ENCODE measurements around the gene DNAJB6.

DNAJB6 gene

DNA sequence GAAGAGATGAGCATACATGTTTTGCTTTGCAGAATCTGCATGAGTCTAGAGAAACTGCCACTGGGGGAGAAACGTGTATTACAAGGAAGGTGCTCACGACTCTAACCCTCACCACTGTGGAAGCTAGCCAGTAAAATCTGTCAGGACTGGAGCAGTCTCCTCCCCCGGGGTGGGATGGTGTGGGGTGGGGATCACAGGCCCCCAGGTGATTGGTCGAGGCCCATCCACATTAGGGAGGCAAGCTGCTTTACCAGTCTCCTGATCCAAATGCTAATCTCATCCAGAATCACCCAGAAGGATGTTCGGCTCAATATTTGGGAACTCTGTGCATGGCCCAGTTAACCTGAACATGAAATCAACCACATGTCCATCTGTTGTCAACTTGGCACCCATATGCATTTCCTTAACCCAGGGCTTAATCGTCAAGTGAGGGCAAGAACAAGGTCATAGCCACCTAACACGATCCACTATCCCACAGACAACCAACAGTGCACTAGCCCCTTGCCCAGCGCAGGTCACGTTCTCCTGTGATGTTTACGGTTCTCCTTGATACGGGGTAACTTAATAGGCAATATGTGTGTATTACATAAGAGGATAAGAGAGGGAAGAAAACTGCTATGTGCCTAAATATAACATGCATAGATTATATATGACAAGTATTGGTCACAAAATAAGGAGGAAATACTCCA, 40.8 kb downstream of the DNAJB6 start:
- CTCF ChIA-PET: interaction anchor here (0.6 to 1.2 kb wide), 2 partner anchors 9 to 26 kb away, joined by 3 to 9 read pairs; no protein-coding TSS in a partner anchor
- POLR2A ChIA-PET: no interaction called here
- TF ChIP-seq LEF1 (IDR thresholded peaks at IDR 0.05; ENCODE audit: borderline replicate concordance) (no peak), ELF4 (IDR thresholded peaks at IDR 0.05) (no peak), FOXK2 (IDR thresholded peaks at IDR 0.05) (no peak), ARNT (IDR thresholded peaks at IDR 0.05) (no peak), NFRKB (IDR thresholded peaks at IDR 0.05) (no peak), BHLHE40 (IDR thresholded peaks at IDR 0.05; ENCODE audit: borderline replicate concordance) (no peak), FOXA1 (IDR thresholded peaks at IDR 0.05) (no peak), FOXM1 (IDR thresholded peaks at IDR 0.05; ENCODE audit: borderline replicate concordance) (no peak), SUZ12 (IDR thresholded peaks at IDR 0.05) (no peak), CTBP1 (IDR thresholded peaks at IDR 0.05; ENCODE audit: borderline replicate concordance) (no peak), ZNF384 (IDR thresholded peaks at IDR 0.05) (no peak), HDGF (IDR thresholded peaks at IDR 0.05; ENCODE audit: borderline replicate concordance) (no peak), TARDBP (IDR thresholded peaks at IDR 0.05) (no peak), L3MBTL2 (conservative IDR thresholded peaks at IDR 0.05) (no peak), SP1 (IDR thresholded peaks at IDR 0.05) (no peak)
- TF ChIP-seq, protein P1, sequence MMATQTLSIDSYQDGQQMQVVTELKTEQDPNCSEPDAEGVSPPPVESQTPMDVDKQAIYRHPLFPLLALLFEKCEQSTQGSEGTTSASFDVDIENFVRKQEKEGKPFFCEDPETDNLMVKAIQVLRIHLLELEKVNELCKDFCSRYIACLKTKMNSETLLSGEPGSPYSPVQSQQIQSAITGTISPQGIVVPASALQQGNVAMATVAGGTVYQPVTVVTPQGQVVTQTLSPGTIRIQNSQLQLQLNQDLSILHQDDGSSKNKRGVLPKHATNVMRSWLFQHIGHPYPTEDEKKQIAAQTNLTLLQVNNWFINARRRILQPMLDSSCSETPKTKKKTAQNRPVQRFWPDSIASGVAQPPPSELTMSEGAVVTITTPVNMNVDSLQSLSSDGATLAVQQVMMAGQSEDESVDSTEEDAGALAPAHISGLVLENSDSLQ (IDR thresholded peaks at IDR 0.05): no peak
- DNase-seq (ENCODE audit: extremely low spot score): no peak

DNA sequence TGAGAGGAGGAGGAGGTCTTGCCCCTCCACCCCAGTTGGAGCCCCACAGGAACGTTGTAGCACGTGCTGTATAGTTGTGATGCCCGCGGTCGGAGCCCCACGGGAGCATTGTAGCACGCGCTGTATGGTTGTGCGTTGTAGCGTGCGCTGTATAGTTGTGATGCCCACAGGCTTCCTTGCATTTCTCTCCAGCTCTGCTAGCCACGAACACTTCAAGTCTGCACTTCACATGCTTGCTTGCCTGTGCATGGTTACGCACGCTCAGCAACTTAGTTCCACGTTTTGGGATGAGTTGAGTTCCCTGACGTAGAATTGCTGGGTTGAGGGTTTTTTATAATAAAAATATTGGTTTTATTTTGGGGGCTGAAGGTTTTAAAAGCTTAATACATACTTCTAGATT, 41.6 kb downstream of the DNAJB6 start:
- POLR2A ChIA-PET: no interaction called here
- TF ChIP-seq, protein P1 (IDR thresholded peaks at IDR 0.05): no peak
- TF ChIP-seq L3MBTL2 (conservative IDR thresholded peaks at IDR 0.05): no peak
- TF ChIP-seq ZNF384 (IDR thresholded peaks at IDR 0.05): no peak
- TF ChIP-seq ELF4 (IDR thresholded peaks at IDR 0.05): no peak
- no peak for TF ChIP-seq FOXK2 (IDR thresholded peaks at IDR 0.05)
- no peak for DNase-seq (ENCODE audit: extremely low spot score)
- CTCF ChIA-PET: interaction anchor here (0.6 to 1.3 kb wide), 5 partner anchors 8 to 57 kb away, joined by 3 to 9 read pairs (median 3); no protein-coding TSS in a partner anchor

DNA sequence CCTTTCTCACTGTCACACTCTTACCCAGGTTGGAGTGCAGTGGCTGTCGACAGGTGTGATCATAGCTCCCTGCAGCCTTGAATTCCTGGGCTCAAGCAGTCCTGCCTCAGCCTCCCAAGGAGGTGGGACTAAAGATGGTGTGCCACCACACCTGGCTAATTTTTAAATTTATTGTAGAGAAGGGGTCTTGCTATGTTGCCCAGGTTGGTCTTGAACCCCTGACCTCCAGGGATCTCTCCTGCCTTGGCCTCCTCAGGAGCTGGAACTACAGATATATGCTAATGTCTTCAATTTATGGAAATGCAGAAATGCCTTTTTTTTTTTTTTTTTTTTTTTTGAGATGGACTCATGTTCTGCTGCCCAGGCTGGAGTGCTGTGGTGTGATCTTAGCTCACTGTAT, 42.7 kb downstream of the DNAJB6 start:
- DNase-seq (ENCODE audit: extremely low spot score): no peak
- TF ChIP-seq FOXM1 (IDR thresholded peaks at IDR 0.05; ENCODE audit: borderline replicate concordance) (no peak), CTBP1 (IDR thresholded peaks at IDR 0.05; ENCODE audit: borderline replicate concordance) (no peak), BHLHE40 (IDR thresholded peaks at IDR 0.05; ENCODE audit: borderline replicate concordance) (no peak), ARNT (IDR thresholded peaks at IDR 0.05) (no peak), SP1 (IDR thresholded peaks at IDR 0.05) (no peak), SUZ12 (IDR thresholded peaks at IDR 0.05) (no peak)
- ChIA-PET CTCF (interaction anchor here (1.3 kb wide), 2 partner anchors 14 to 18 kb away, joined by 3 read pairs; no protein-coding TSS in a partner anchor), POLR2A (no interaction called here)

DNA sequence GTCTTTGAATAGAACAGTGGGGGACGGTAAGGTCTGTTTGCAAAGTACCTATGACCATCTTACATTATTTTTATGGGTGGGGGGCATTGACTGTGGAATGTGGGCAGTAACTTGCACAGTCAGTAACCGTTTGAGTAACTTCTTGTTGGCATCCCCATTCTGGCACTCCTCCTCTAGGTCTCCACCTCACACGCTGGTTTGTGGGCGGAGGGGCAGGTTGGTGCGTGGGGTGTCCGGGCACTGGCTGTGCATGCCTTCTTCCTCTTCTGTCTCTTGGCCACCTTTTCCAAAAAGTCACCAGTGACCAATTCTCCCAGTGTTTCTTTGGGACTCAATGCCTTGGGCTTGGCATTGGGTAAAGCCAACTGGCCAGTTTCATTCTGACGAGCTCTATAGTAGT, 43.6 kb downstream of the DNAJB6 start:
- DNase-seq (ENCODE audit: extremely low spot score): no peak
- ChIA-PET CTCF (no interaction called here), POLR2A (interaction anchor here (0.7 kb wide), 1 partner anchor 25 kb away, joined by 5 read pairs; no protein-coding TSS in a partner anchor)
- TF ChIP-seq FOXA1 (IDR thresholded peaks at IDR 0.05) (no peak), SP1 (IDR thresholded peaks at IDR 0.05) (no peak), SUZ12 (IDR thresholded peaks at IDR 0.05) (no peak), ZNF384 (IDR thresholded peaks at IDR 0.05) (no peak), L3MBTL2 (conservative IDR thresholded peaks at IDR 0.05) (no peak), TARDBP (IDR thresholded peaks at IDR 0.05) (no peak), BHLHE40 (IDR thresholded peaks at IDR 0.05; ENCODE audit: borderline replicate concordance) (no peak), HDGF (IDR thresholded peaks at IDR 0.05; ENCODE audit: borderline replicate concordance) (no peak)
- TF ChIP-seq, protein P1 (IDR thresholded peaks at IDR 0.05): no peak

DNA sequence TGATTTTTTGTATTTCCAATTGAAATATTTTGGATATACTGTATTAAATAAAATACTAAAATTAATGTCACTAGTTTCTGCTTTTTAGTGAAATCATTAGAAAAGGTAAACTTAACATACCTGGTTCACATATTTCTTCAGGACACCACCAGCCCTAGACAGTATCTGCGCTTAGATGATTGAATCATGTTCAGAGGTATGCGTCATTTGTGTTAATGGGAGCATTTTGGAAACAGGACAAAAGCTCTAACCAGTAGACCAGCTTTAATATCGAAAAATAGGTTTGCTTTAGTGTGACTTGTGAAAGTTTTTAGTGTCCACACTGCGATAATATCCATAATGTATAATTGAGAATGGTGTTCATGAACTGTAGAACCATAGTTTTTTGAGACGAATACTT, 47.1 kb downstream of the DNAJB6 start:
- TF ChIP-seq FOXM1 (IDR thresholded peaks at IDR 0.05; ENCODE audit: borderline replicate concordance) (no peak), ZNF384 (IDR thresholded peaks at IDR 0.05) (no peak), SUZ12 (IDR thresholded peaks at IDR 0.05) (no peak), CTBP1 (IDR thresholded peaks at IDR 0.05; ENCODE audit: borderline replicate concordance) (no peak), NFRKB (IDR thresholded peaks at IDR 0.05) (no peak), ARNT (IDR thresholded peaks at IDR 0.05) (no peak), HDGF (IDR thresholded peaks at IDR 0.05; ENCODE audit: borderline replicate concordance) (no peak), LEF1 (IDR thresholded peaks at IDR 0.05; ENCODE audit: borderline replicate concordance) (no peak), FOXK2 (IDR thresholded peaks at IDR 0.05) (no peak), L3MBTL2 (conservative IDR thresholded peaks at IDR 0.05) (no peak), ELF4 (IDR thresholded peaks at IDR 0.05) (no peak), TARDBP (IDR thresholded peaks at IDR 0.05) (no peak), BHLHE40 (IDR thresholded peaks at IDR 0.05; ENCODE audit: borderline replicate concordance) (no peak)
- TF ChIP-seq, protein P1 (IDR thresholded peaks at IDR 0.05): no peak
- ChIA-PET CTCF (interaction anchor here (0.7 to 1.4 kb wide), 2 partner anchors 14 to 1674 kb away, joined by 3 to 5 read pairs; no protein-coding TSS in a partner anchor), POLR2A (no interaction called here)
- no peak for DNase-seq (ENCODE audit: extremely low spot score)
